SK-N-SH (cell line): ENCODE measurements around the gene CTSF.

Source experiments
- MEF2A ChIP-seq: IDR thresholded peaks from 2 replicates; pipeline ENCODE4 v1.4.0; 2012; ENCODE audit warnings: low read depth, borderline replicate concordance
- RCOR1 ChIP-seq: fragments of 150-350 bp; IDR thresholded peaks from 2 replicates; pipeline ENCODE4 v1.6.1; 2017; ENCODE audit warnings: antibody characterized with exemption, low read length

- TF ChIP-seq RCOR1 (no peak), MEF2A (no peak)
Measured at GRCh38 chr11:66529655-66530054, 38.8 kb downstream of the CTSF start.
